ENCODE results near the gene NSUN7. TPM values are rescaled to one million over a fixed set of nuclear protein-coding genes. Genes with fewer than 3 reads are reported as not detected.

Gene NSUN7
- total RNA-seq, 1 experiment from 2014 or later, result 1.1 TPM

GRCh38 chr4:40837094-40837870 is 87.5 kb downstream of the NSUN7 start:
- CTCF ChIA-PET, result no interaction called here

GRCh38 chr4:40838742-40839141 is 89.0 kb downstream of the NSUN7 start:
- TF ChIP-seq CTCF (IDR thresholded peaks at IDR 0.05) (no peak), SIN3A (IDR thresholded peaks at IDR 0.05; ENCODE audit: borderline replicate concordance, insufficient read depth, low read depth, low read length) (no peak), POLR2AphosphoS5 (IDR thresholded peaks at IDR 0.05; ENCODE audit: low read depth, low read length) (no peak), TCF7L2 (IDR thresholded peaks at IDR 0.05; ENCODE audit: low read depth, low read length) (no peak)
- TF ChIP-seq, protein P1, sequence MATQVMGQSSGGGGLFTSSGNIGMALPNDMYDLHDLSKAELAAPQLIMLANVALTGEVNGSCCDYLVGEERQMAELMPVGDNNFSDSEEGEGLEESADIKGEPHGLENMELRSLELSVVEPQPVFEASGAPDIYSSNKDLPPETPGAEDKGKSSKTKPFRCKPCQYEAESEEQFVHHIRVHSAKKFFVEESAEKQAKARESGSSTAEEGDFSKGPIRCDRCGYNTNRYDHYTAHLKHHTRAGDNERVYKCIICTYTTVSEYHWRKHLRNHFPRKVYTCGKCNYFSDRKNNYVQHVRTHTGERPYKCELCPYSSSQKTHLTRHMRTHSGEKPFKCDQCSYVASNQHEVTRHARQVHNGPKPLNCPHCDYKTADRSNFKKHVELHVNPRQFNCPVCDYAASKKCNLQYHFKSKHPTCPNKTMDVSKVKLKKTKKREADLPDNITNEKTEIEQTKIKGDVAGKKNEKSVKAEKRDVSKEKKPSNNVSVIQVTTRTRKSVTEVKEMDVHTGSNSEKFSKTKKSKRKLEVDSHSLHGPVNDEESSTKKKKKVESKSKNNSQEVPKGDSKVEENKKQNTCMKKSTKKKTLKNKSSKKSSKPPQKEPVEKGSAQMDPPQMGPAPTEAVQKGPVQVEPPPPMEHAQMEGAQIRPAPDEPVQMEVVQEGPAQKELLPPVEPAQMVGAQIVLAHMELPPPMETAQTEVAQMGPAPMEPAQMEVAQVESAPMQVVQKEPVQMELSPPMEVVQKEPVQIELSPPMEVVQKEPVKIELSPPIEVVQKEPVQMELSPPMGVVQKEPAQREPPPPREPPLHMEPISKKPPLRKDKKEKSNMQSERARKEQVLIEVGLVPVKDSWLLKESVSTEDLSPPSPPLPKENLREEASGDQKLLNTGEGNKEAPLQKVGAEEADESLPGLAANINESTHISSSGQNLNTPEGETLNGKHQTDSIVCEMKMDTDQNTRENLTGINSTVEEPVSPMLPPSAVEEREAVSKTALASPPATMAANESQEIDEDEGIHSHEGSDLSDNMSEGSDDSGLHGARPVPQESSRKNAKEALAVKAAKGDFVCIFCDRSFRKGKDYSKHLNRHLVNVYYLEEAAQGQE (IDR thresholded peaks at IDR 0.05; ENCODE audit: insufficient read depth in 1 of 2, low read depth in 2 of 2, low read length in 1 of 2), result no peak
- Histone ChIP-seq H3K36me3 (ENCODE audit: control insufficient read depth, insufficient read depth, low read length) (no peaks in the 10 kb centered on the region), H3K27ac (ENCODE audit: low read length) (no peak overlapping the region), H3K4me3 (ENCODE audit: low read depth in 2 of 2, low read length in 2 of 2) (no peak overlapping the region), H3K4me1 (ENCODE audit: control insufficient read depth, insufficient read depth, low read length) (no peaks in the 10 kb centered on the region), H3K9me3 (ENCODE audit: control insufficient read depth, insufficient read depth, low read depth, low read length) (no peaks in the 10 kb centered on the region), H3K27me3 (ENCODE audit: control insufficient read depth, insufficient read depth, low read length) (no peaks in the 10 kb centered on the region)
- POLR2A ChIA-PET, result no interaction called here
- intact Hi-C loops (cut with micrococcal nuclease; ENCODE audit: unreplicated experiment) (no loop called here), in situ Hi-C loops (cut with HindIII; ENCODE audit: low pct_unique_long_range_greater_than_20kb, low sequenced_read_pairs) (no loop called here)
- DNase-seq (ENCODE audit: low read depth, low spot score), result no peak
- CTCF ChIA-PET, result no interaction called here
- no peak for ATAC-seq
- no TSS peak for BruUV-seq (replicated peaks)

More at GRCh38 chr4:40837094-40837870, 87.5 kb downstream of the NSUN7 start:
- no peak overlapping the region for H3K4me3 ChIP-seq (ENCODE audit: low read depth in 2 of 2, low read length in 2 of 2)
- POLR2A ChIA-PET, result no interaction called here
- no peaks in the 10 kb centered on the region for H3K4me1 ChIP-seq (ENCODE audit: control insufficient read depth, insufficient read depth, low read length)
- BruUV-seq (replicated peaks), result no TSS peak
- in situ Hi-C loops (cut with HindIII; ENCODE audit: low pct_unique_long_range_greater_than_20kb, low sequenced_read_pairs), result no loop called here
- H3K27ac ChIP-seq (ENCODE audit: low read length), result no peak overlapping the region
- no peaks in the 10 kb centered on the region for H3K27me3 ChIP-seq (ENCODE audit: control insufficient read depth, insufficient read depth, low read length)
- H3K36me3 ChIP-seq (ENCODE audit: control insufficient read depth, insufficient read depth, low read length), result no peaks in the 10 kb centered on the region
- ATAC-seq (no peak), DNase-seq (ENCODE audit: low read depth, low spot score) (no peak)
- H3K9me3 ChIP-seq (ENCODE audit: control insufficient read depth, insufficient read depth, low read depth, low read length), result no peaks in the 10 kb centered on the region
- no peak for TF ChIP-seq TCF7L2 (IDR thresholded peaks at IDR 0.05; ENCODE audit: low read depth, low read length)
- TF ChIP-seq, protein P1 (IDR thresholded peaks at IDR 0.05; ENCODE audit: insufficient read depth in 1 of 2, low read depth in 2 of 2, low read length in 1 of 2), result no peak
- intact Hi-C loops (cut with micrococcal nuclease; ENCODE audit: unreplicated experiment), result no loop called here

Data from Panc1 (cell line).